ENCODE data around the gene FHOD3. TPM values are rescaled to one million over a fixed set of nuclear protein-coding genes. Genes with fewer than 3 reads are reported as not detected.
"Not testable (repeated sequence)": the region's sequence is repeated elsewhere in the genome, so short reads cannot be mapped to it uniquely, and the experiment has no call there.

The FHOD3 gene
- total and polyA plus RNA-seq, 2 of the 4 experiments (the other 2 are of a cell fraction), result 14.6 to 16.0 TPM

DNA sequence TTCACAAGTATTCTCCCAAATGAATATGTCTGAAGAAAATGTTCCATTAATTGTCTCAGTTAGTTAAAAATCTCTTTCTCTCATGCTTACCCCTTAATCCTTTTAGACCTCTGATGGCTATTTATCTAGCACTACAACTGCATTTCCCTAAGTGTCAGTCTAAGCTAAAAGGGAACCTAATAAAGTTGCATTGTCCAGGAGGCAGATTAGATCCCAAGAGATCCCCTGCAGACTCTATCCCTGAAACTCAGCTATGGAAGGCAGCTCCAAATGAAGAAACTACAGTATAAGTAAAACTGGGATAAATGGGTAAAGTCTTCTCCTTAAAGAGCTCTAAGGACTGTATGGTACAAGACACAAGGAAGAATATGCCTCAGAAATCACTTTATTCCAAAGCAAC, 518.6 kb downstream of the FHOD3 start:
- intact Hi-C loops (cut with micrococcal nuclease); H2AK5ac ChIP-seq (ENCODE audit: low read depth, low read length); ATAC-seq (ENCODE audit: low read depth); H3K4me1 ChIP-seq (ENCODE audit: control insufficient read depth, insufficient read depth, low read length); H4K91ac ChIP-seq (ENCODE audit: insufficient read depth, low read depth, low read length); H2AK9ac ChIP-seq (replicated peaks; ENCODE audit: low read depth, low read length, poor library complexity); H2AFZ ChIP-seq (replicated peaks; ENCODE audit: low read length, poor library complexity); H4K5ac ChIP-seq (ENCODE audit: low read depth, low read length); H2BK20ac ChIP-seq (ENCODE audit: low read depth, low read length); H3K4me3 ChIP-seq (ENCODE audit: insufficient read depth, low read depth, low read length); POLR2A ChIA-PET (ENCODE audit: unreplicated experiment); dilution Hi-C loops (cut with HindIII; ENCODE audit: low sequenced_read_pairs, unreplicated experiment); BruUV-seq (replicated peaks); DNase-seq; H3K56ac ChIP-seq (ENCODE audit: extremely low read depth, insufficient read depth, low read length); H2BK5ac ChIP-seq (ENCODE audit: low read depth, low read length, poor library complexity, severe bottlenecking); H2BK120ac ChIP-seq (ENCODE audit: low read depth, low read length); H3K9me3 ChIP-seq (ENCODE audit: control insufficient read depth, insufficient read depth, low read length); H3K27ac ChIP-seq (ENCODE audit: insufficient read depth, low read length); H2BK15ac ChIP-seq (ENCODE audit: low read depth, low read length); H3K27me3 ChIP-seq (ENCODE audit: control insufficient read depth, insufficient read depth, low read length); H3K23ac ChIP-seq (ENCODE audit: low read depth, low read length); in situ Hi-C loops (cut with MboI; ENCODE audit: low sequenced_read_pairs); H4K8ac ChIP-seq (ENCODE audit: low read depth in 2 of 2, low read length in 2 of 2); H3K14ac ChIP-seq (replicated peaks; ENCODE audit: low read depth, low read length); H3K4me2 ChIP-seq (ENCODE audit: low read depth, low read length); H3K18ac ChIP-seq (ENCODE audit: low read depth, low read length); H3K9ac ChIP-seq (ENCODE audit: low read depth, low read length); H3K9me1 ChIP-seq (ENCODE audit: insufficient read depth, low read length); H3K4ac ChIP-seq (ENCODE audit: low read depth, low read length); CTCF ChIA-PET; H4K20me1 ChIP-seq (ENCODE audit: insufficient read depth, low read length): not testable (repeated sequence)
- Histone ChIP-seq H3K36me3 (ENCODE audit: control insufficient read depth, insufficient read depth, low read length) (peaks cover 12% of the 10 kb centered on the region), H3K79me1 (ENCODE audit: low read depth in 1 of 2, low read length in 2 of 2) (peaks cover 11 to 19% of the 10 kb centered on the region in 2 experiments)

Measured in IMR-90 (cell line).